H1 (cell line): ENCODE measurements around the gene PLD3. TPM values are rescaled to one million over a fixed set of nuclear protein-coding genes. Genes with fewer than 3 reads are reported as not detected.

Experiments
- CTCF ChIA-PET: fragments of 300-600 bp; sonication (Branson Sonifier 250); formaldehyde crosslinking; loops from one replicate; lab custom pipeline; 2021; ENCODE audit not compliant: partially characterized antibody; lab: Charles Lee
- POLR2A ChIA-PET: fragments of 300-600 bp; sonication (Branson Sonifier 250); formaldehyde crosslinking; loops from one replicate; lab custom pipeline; 2021; ENCODE audit warnings: inconsistent platforms; ENCODE audit not compliant: partially characterized antibody; lab: Charles Lee
- DNase-seq, 2 experiments: peaks; one replicate each; pipeline versions ENCODE4 v3.0.0 to v3.0.0-alpha.2; 2010 to 2022; ENCODE audit warnings: low spot score in 2 of 2, low read depth in 1 of 2, mixed read lengths in 1 of 2
- FAIRE-seq: peaks from 2 replicates; lab custom pipeline; 2011; peaks lifted over from hg19 to GRCh38; lab: Jason Lieb, UNC
- H2AFZ ChIP-seq: 2 replicates; pipeline ENCODE4 v1.8.1; 2012; ENCODE audit warnings: low read length, inconsistent platforms
- H2AK5ac ChIP-seq: 2 replicates; pipeline ENCODE4 v1.6.1; 2013; ENCODE audit warnings: low read depth, low read length
- H2BK120ac ChIP-seq: replicated peaks from 2 replicates; pipeline ENCODE3; 2013; ENCODE audit warnings: low read depth, low read length, inconsistent platforms
- H2BK12ac ChIP-seq: 2 replicates; pipeline ENCODE4 v1.6.1; 2013; ENCODE audit warnings: low read depth, low read length
- H2BK15ac ChIP-seq: 2 replicates; pipeline ENCODE4 v1.6.1; 2013; ENCODE audit warnings: low read length
- H2BK20ac ChIP-seq: 2 replicates; pipeline ENCODE4 v1.6.1; 2013; ENCODE audit warnings: low read length
- H2BK5ac ChIP-seq: 2 replicates; pipeline ENCODE4 v1.6.1; 2013; ENCODE audit warnings: low read depth, low read length
- H3K14ac ChIP-seq: 2 replicates; pipeline ENCODE4 v1.6.1; 2013; ENCODE audit warnings: inconsistent platforms; ENCODE audit not compliant: insufficient read length
- H3K18ac ChIP-seq: 2 replicates; pipeline ENCODE4 v1.6.1; 2013; ENCODE audit warnings: low read length; ENCODE audit errors: extremely low read depth
- H3K23ac ChIP-seq: 2 replicates; pipeline ENCODE4 v1.6.1; 2013; ENCODE audit warnings: inconsistent platforms; ENCODE audit not compliant: insufficient read length
- H3K23me2 ChIP-seq: 2 replicates; pipeline ENCODE4 v1.6.1; 2013; ENCODE audit warnings: low read depth, low read length
- H3K27ac ChIP-seq: 2 replicates; pipeline ENCODE4 v1.6.1; 2011; ENCODE audit warnings: low read depth, low read length, inconsistent platforms
- H3K27me3 ChIP-seq, 4 experiments: replicated peaks in 1 of 4; 1 replicate in 1 of 4; 2 replicates in 3 of 4; pipeline versions ENCODE4 v1.6.1 to v1.8.1; 2011 to 2013; ENCODE audit warnings: low read length in 3 of 4, mild to moderate bottlenecking in 3 of 4, inconsistent platforms in 2 of 4, mixed read lengths in 2 of 4, moderate library complexity in 1 of 4; ENCODE audit not compliant: control insufficient read depth in 3 of 4, insufficient read depth in 3 of 4; ENCODE audit errors: extremely low read depth in 1 of 4
- H3K36me3 ChIP-seq, 4 experiments: 2 replicates each; pipeline versions ENCODE4 v1.6.1 to v1.8.1; 2011 to 2013; ENCODE audit warnings: mild to moderate bottlenecking in 4 of 4, low read length in 3 of 4, moderate library complexity in 2 of 4, control low read depth in 1 of 4, inconsistent platforms in 1 of 4; ENCODE audit not compliant: insufficient read depth in 4 of 4, control insufficient read depth in 2 of 4
- H3K4ac ChIP-seq: replicated peaks from 2 replicates; pipeline ENCODE3; 2013; ENCODE audit warnings: low read length, low read depth, mixed read lengths, inconsistent platforms; ENCODE audit not compliant: insufficient read length
- H3K4me1 ChIP-seq, 4 experiments: replicated peaks in 1 of 4; 1 replicate in 1 of 4; 2 replicates in 3 of 4; pipeline versions ENCODE4 v1.6.1 to v1.8.1; 2011 to 2013; ENCODE audit warnings: low read length in 3 of 4, inconsistent platforms in 2 of 4, mixed read lengths in 1 of 4; ENCODE audit not compliant: insufficient read depth in 4 of 4, control insufficient read depth in 3 of 4
- H3K4me2 ChIP-seq, 2 experiments: 2 replicates each; pipeline versions ENCODE4 v1.6.1 to v1.8.1; 2011 to 2013; ENCODE audit warnings: low read depth in 2 of 2, low read length in 2 of 2, control low read depth in 1 of 2, inconsistent platforms in 1 of 2, mild to moderate bottlenecking in 1 of 2; ENCODE audit not compliant: insufficient read depth in 1 of 2
- H3K4me3 ChIP-seq, 4 experiments: fragments of 200-600, 300-600 bp in 1 of 4; sonication (generic), shearing (Covaris generic), sonication (Bioruptor Twin) in 1 of 4; 2 replicates each; pipeline versions ENCODE4 v1.5.1 to v1.8.1; 2011 to 2016; ENCODE audit warnings: low read length in 4 of 4, low read depth in 3 of 4, control low read depth in 2 of 4, inconsistent platforms in 2 of 4, mild to moderate bottlenecking in 2 of 4, mixed read lengths in 1 of 4, moderate library complexity in 1 of 4; ENCODE audit not compliant: insufficient read depth in 2 of 4; ENCODE audit errors: extremely low read depth in 1 of 4
- H3K56ac ChIP-seq: replicated peaks from 2 replicates; pipeline ENCODE3; 2013; ENCODE audit warnings: low read depth, mild to moderate bottlenecking, mixed read lengths, low read length, inconsistent platforms; ENCODE audit not compliant: insufficient read length
- H3K79me1 ChIP-seq: 2 replicates; pipeline ENCODE4 v1.6.1; 2013; ENCODE audit warnings: low read depth, low read length, control low read depth
- H3K79me2 ChIP-seq, 2 experiments: 2 replicates each; pipeline versions ENCODE4 v1.6.1 to v1.8.1; 2012 to 2013; ENCODE audit warnings: low read length in 2 of 2, mild to moderate bottlenecking in 2 of 2, inconsistent platforms in 1 of 2; ENCODE audit not compliant: insufficient read depth in 2 of 2, control insufficient read depth in 1 of 2
- H3K9ac ChIP-seq, 4 experiments: replicated peaks in 1 of 4; 1 replicate in 1 of 4; 2 replicates in 3 of 4; pipeline versions ENCODE4 v1.6.1 to v1.8.1; 2011 to 2013; ENCODE audit warnings: low read depth in 3 of 4, low read length in 3 of 4, control low read depth in 2 of 4, mild to moderate bottlenecking in 2 of 4, moderate library complexity in 2 of 4, inconsistent platforms in 1 of 4; ENCODE audit errors: extremely low read depth in 1 of 4
- H3K9me3 ChIP-seq, 2 experiments: 2 replicates each; pipeline versions ENCODE4 v1.6.1 to v1.8.1; 2012 to 2013; ENCODE audit warnings: mild to moderate bottlenecking in 2 of 2, moderate library complexity in 2 of 2, control low read depth in 1 of 2, inconsistent platforms in 1 of 2, low read depth in 1 of 2, low read length in 1 of 2, mixed read lengths in 1 of 2; ENCODE audit not compliant: insufficient read depth in 2 of 2
- H4K20me1 ChIP-seq, 2 experiments: replicated peaks in 1 of 2; 2 replicates each; pipeline versions ENCODE3 to v1.8.1; 2011 to 2013; ENCODE audit warnings: inconsistent platforms in 2 of 2, low read length in 2 of 2, mild to moderate bottlenecking in 1 of 2; ENCODE audit not compliant: insufficient read depth in 2 of 2, control insufficient read depth in 1 of 2
- H4K5ac ChIP-seq: 2 replicates; pipeline ENCODE4 v1.6.1; 2013; ENCODE audit warnings: low read length, low read depth, mixed read lengths, inconsistent platforms; ENCODE audit not compliant: insufficient read length
- H4K8ac ChIP-seq: 2 replicates; pipeline ENCODE4 v1.8.0; 2013; ENCODE audit warnings: mild to moderate bottlenecking, moderate library complexity, low read length, inconsistent platforms; ENCODE audit not compliant: insufficient read depth; ENCODE audit errors: extremely low read depth
- H4K91ac ChIP-seq: replicated peaks from 2 replicates; pipeline ENCODE3; 2013; ENCODE audit warnings: low read length, mixed read lengths, inconsistent platforms; ENCODE audit not compliant: insufficient read length
- CEBPB ChIP-seq: IDR thresholded peaks from 2 replicates; pipeline ENCODE4 v1.6.1; 2012; ENCODE audit warnings: low read depth, low read length
- FOSL1 ChIP-seq: IDR thresholded peaks from 2 replicates; pipeline ENCODE4 v1.6.1; 2011; ENCODE audit warnings: mild to moderate bottlenecking, low read depth, low read length, moderate library complexity; ENCODE audit not compliant: insufficient read depth
- JUN ChIP-seq: IDR thresholded peaks from 2 replicates; pipeline ENCODE4 v1.6.1; 2011; ENCODE audit warnings: low read depth, mild to moderate bottlenecking, improper control_type of control experiment, low read length
- POU5F1 ChIP-seq: IDR thresholded peaks from 2 replicates; pipeline ENCODE4 v1.6.1; 2011; ENCODE audit warnings: low read depth, mild to moderate bottlenecking, low read length, moderate library complexity
- SIX5 ChIP-seq: IDR thresholded peaks from 2 replicates; pipeline ENCODE4 v1.6.1; 2011; ENCODE audit warnings: mild to moderate bottlenecking, low read depth, low read length
- SP4 ChIP-seq: IDR thresholded peaks from 2 replicates; pipeline ENCODE4 v1.6.1; 2012; ENCODE audit warnings: low read length, inconsistent platforms
- SRF ChIP-seq: IDR thresholded peaks from 2 replicates; pipeline ENCODE4 v1.6.1; 2011; ENCODE audit warnings: mild to moderate bottlenecking, low read depth, low read length, moderate library complexity
- TAF1 ChIP-seq: IDR thresholded peaks from 2 replicates; pipeline ENCODE4 v1.6.1; 2011; ENCODE audit warnings: mild to moderate bottlenecking, low read depth, low read length
- ZNF274 ChIP-seq: IDR thresholded peaks from 2 replicates; pipeline ENCODE4 v1.7.0; 2012; ENCODE audit warnings: low read length, borderline replicate concordance; ENCODE audit errors: extremely low read depth
- WGBS, 2 experiments: shearing (Covaris generic) in 1 of 2; methylation state at CpG; one replicate each; pipeline versions ENCODE4 v1.1.6 to v1.1.7; 2013 to 2015; ENCODE audit warnings: low lambda C conversion rate in 2 of 2, mixed read lengths in 2 of 2, inconsistent platforms in 1 of 2, low coverage in 1 of 2, missing lambda C conversion rate in 1 of 2; ENCODE audit not compliant: insufficient replicate concordance in 2 of 2, insufficient coverage in 1 of 2, insufficient read length in 1 of 2; ENCODE audit errors: extremely low coverage in 1 of 2, missing lambda C conversion rate in 1 of 2; 5-methylcytosine and 5-hydroxymethylcytosine counted together
- polyA plus RNA-seq, 7 experiments: library from polyadenylated mRNA; depleted of rRNA in 3 of 7; stranded (reverse) in 5 of 7; unstranded in 2 of 7; fragments of >200 nt in 5 of 7; fragments of 200-250 nt in 2 of 7; gene quantifications; 1 replicate in 5 of 7; 2 replicates in 1 of 7; 4 replicates in 1 of 7; pipeline versions ENCODE4 v1.2.1 to v1.2.3, GENCODE V29; 2011 to 2013; ENCODE audit warnings: missing spikeins in 2 of 7, mixed read lengths in 2 of 7
- total RNA-seq: library from RNA; stranded (reverse); fragmentation: NEBNext Ultra II Directional; extraction: Animal tissue kit (Norgen Biotek cat#: 25700); gene quantifications from 2 replicates; pipeline ENCODE4 v1.2.1, GENCODE V29; 2021
- TF ChIP-seq, protein P1 (sequence below), 3 experiments: IDR thresholded peaks; 1 replicate in 2 of 3; 2 replicates in 1 of 3; pipeline versions ENCODE4 v1.5.1 to v1.6.1; 2011; ENCODE audit warnings: low read length in 3 of 3, mild to moderate bottlenecking in 3 of 3, inconsistent platforms in 2 of 3, low read depth in 1 of 3, moderate library complexity in 1 of 3; ENCODE audit not compliant: insufficient read depth in 1 of 3; ENCODE audit errors: control extremely low read depth in 1 of 3

PLD3 gene
- total and polyA plus RNA-seq, 2 of the 8 experiments (the other 6 are each of a cell fraction or from before 2014, with no cell fraction given) = 180 to 543 TPM

DNA sequence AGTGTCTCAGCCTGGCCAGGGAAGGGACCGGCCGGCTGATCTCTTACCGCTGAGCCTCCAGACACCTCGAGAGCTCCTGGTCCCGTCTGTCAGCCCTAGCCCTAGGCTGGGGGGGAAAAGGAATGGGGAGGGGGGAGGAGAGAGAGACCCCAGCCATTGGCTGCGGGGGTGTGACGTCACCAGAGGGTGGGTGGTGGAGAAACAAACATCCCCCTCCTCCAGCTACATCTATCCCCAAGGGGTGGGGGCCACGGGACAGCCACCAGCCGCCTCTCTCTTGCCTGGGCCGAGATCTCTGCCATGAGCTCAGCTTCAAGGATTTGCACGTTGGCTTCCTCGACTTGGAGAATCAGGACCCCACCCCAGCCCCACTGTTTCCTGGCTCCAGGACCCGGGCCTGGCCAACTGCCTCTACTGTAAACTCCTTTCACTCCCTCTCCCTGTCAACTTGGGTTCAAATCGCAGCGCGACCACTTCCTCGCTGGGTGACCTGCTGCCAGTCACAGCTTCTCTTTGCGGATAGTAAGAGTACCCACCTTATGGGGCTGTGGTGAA lies 64.9 kb downstream of the PLD3 start, which contains the start of gene PRX:
Gene PRX (minus strand): TSS at position 88 of the 555 bp plus-strand sequence. CDS start 5,446 bp downstream, outside the sequence.
- CTCF ChIA-PET = interaction anchor here (0.6 to 1.9 kb wide), 11 partner anchors 8 to 873 kb away, joined by 3 to 11 read pairs (median 4); no protein-coding TSS in a partner anchor
- Histone ChIP-seq H3K56ac (no peak within 1 kb of the TSS), H3K27me3 (no peaks in the 10 kb centered on the region), H3K36me3 (no peaks in the 10 kb centered on the region), H3K79me2 (no peaks in the 10 kb centered on the region), H4K20me1 (no peaks in the 10 kb centered on the region), H3K4ac (no peak within 1 kb of the TSS), H2AFZ (no peak within 1 kb of the TSS), H3K27ac (no peak within 1 kb of the TSS; the same call in 1 of the 2 replicates), H3K23ac (no peak within 1 kb of the TSS), H2BK120ac (no peak within 1 kb of the TSS), H3K4me3 (peak within 1 kb of the TSS in 2 of 4 experiments; percentile 15 to 43; a peak in 3 of 8 replicates), H3K14ac (no peak within 1 kb of the TSS), H2BK15ac (peak within 1 kb of the TSS; percentile 11; the same call in 1 of the 2 replicates), H4K8ac (peak within 1 kb of the TSS; percentile 88), H3K9ac (0 out of 7 replicates have a peak within 1 kb of the TSS, but pooled peaks of 1 of the 4 experiments have one; percentile 27), H3K18ac (peak within 1 kb of the TSS; percentile 21; the same call in 1 of the 2 replicates), H4K5ac (no peak within 1 kb of the TSS), H2AK5ac (0 out of 2 replicates have a peak within 1 kb of the TSS, but pooled peaks have one; percentile 40), H2BK12ac (0 out of 2 replicates have a peak within 1 kb of the TSS, but pooled peaks have one; percentile 71), H4K91ac (peak within 1 kb of the TSS; percentile 42), H3K79me1 (no peaks in the 10 kb centered on the region), H2BK20ac (0 out of 2 replicates have a peak within 1 kb of the TSS, but pooled peaks have one; percentile 52), H3K4me1 (peaks cover 7 to 25% (median 16%) of the 10 kb centered on the region in 4 experiments), H3K4me2 (peak within 1 kb of the TSS; percentile 29 to 50; a peak in 3 of 4 replicates), H2BK5ac (peak within 1 kb of the TSS; percentile 16), H3K9me3 (no peaks in the 10 kb centered on the region), H3K23me2 (no peaks in the 10 kb centered on the region)
- POLR2A ChIA-PET = interaction anchor here (0.6 to 6.4 kb wide), 7 partner anchors 11 to 31 kb away, joined by 3 to 27 read pairs (median 6); partner anchors contain the start of genes SERTAD1 and SERTAD3
- DNase-seq (peak in 1 of 2 experiments; percentile 85), FAIRE-seq (no peak)
- 40% methylated on average over 16 of the region's 18 CpGs; no CpG with 5 or more reads in 1 of the 2 experiments for WGBS, 2 experiments
- peak; percentile 71; the same call in 1 of the 2 replicates for TF ChIP-seq TAF1
- TF ChIP-seq JUN = no peak
- no peak for TF ChIP-seq SIX5
- no peak for TF ChIP-seq POU5F1
- TF ChIP-seq ZNF274 = no peak
- no peak for TF ChIP-seq SRF
- TF ChIP-seq FOSL1 = no peak
- no peak for TF ChIP-seq SP4
- TF ChIP-seq CEBPB = no peak
- TF ChIP-seq, protein P1, sequence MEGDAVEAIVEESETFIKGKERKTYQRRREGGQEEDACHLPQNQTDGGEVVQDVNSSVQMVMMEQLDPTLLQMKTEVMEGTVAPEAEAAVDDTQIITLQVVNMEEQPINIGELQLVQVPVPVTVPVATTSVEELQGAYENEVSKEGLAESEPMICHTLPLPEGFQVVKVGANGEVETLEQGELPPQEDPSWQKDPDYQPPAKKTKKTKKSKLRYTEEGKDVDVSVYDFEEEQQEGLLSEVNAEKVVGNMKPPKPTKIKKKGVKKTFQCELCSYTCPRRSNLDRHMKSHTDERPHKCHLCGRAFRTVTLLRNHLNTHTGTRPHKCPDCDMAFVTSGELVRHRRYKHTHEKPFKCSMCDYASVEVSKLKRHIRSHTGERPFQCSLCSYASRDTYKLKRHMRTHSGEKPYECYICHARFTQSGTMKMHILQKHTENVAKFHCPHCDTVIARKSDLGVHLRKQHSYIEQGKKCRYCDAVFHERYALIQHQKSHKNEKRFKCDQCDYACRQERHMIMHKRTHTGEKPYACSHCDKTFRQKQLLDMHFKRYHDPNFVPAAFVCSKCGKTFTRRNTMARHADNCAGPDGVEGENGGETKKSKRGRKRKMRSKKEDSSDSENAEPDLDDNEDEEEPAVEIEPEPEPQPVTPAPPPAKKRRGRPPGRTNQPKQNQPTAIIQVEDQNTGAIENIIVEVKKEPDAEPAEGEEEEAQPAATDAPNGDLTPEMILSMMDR (IDR thresholded peaks at IDR 0.05; ENCODE audit: control extremely low read depth in 1 of 3, insufficient read depth in 1 of 3, low read depth in 1 of 3, low read length in 3 of 3) = no peak; a peak in 1 of 4 replicates
